ENCODE measurements around the gene SERGEF. TPM values are rescaled to one million over a fixed set of nuclear protein-coding genes. Genes with fewer than 3 reads are reported as not detected.

Gene SERGEF
- total and polyA plus RNA-seq, 2 of the 4 experiments (the other 2 are of a cell fraction) = 12.2 to 18.1 TPM

DNA sequence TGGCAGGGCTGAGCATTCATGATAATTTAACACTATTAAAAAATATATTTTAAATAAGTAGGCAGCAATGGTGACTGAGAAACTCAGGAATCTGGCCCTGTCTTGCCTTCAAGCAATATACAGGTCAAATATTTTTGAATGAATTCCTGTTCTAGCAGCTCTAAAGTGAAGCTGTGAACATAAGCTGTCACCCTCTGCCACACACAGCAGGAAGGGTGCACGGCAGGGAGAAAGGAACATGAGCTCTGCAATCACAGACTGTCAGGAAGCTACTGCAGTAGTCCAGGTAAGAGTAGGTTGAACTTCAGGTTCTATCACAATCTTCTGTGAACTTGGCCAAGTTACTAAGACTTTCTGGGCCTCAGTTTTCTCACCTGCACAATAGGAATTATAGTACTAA lies 114.8 kb downstream of the SERGEF start:
- no peaks in the 10 kb centered on the region for H3K9me3 ChIP-seq (ENCODE audit: control insufficient read depth, insufficient read depth, low read length)
- CTCF ChIA-PET = interaction anchor here (0.6 kb wide), 1 partner anchor 33 kb away, joined by 3 read pairs; no protein-coding TSS in a partner anchor
- H3K27ac ChIP-seq (ENCODE audit: insufficient read depth, low read length) = no peak overlapping the region

More for the DNA sequence above, 114.8 kb downstream of the SERGEF start:
- Histone ChIP-seq H3K9ac (ENCODE audit: low read depth, low read length) (no peak overlapping the region), H2BK20ac (ENCODE audit: low read depth, low read length) (no peak overlapping the region), H4K91ac (ENCODE audit: insufficient read depth, low read depth, low read length) (no peak overlapping the region), H3K9me1 (ENCODE audit: insufficient read depth, low read length) (no peaks in the 10 kb centered on the region; the same call in 1 of the 2 replicates), H4K20me1 (ENCODE audit: insufficient read depth, low read length) (no peaks in the 10 kb centered on the region), H3K36me3 (ENCODE audit: control insufficient read depth, insufficient read depth, low read length) (no peaks in the 10 kb centered on the region), H2BK15ac (ENCODE audit: low read depth, low read length) (no peak overlapping the region), H2BK120ac (ENCODE audit: low read depth, low read length) (no peak overlapping the region), H3K56ac (ENCODE audit: extremely low read depth, insufficient read depth, low read length) (no peak overlapping the region), H3K4me3 (ENCODE audit: insufficient read depth, low read depth, low read length) (no peak overlapping the region), H4K5ac (ENCODE audit: low read depth, low read length) (no peak overlapping the region), H2AK5ac (ENCODE audit: low read depth, low read length) (no peak overlapping the region), H3K23ac (ENCODE audit: low read depth, low read length) (no peak overlapping the region), H2AFZ (replicated peaks; ENCODE audit: low read length, poor library complexity) (no peak overlapping the region), H3K27me3 (ENCODE audit: control insufficient read depth, insufficient read depth, low read length) (no peaks in the 10 kb centered on the region), H2BK5ac (ENCODE audit: low read depth, low read length, poor library complexity, severe bottlenecking) (no peak overlapping the region), H3K4me1 (ENCODE audit: control insufficient read depth, insufficient read depth, low read length) (peaks cover 2% of the 10 kb centered on the region; the same call in 1 of the 2 replicates), H3K14ac (replicated peaks; ENCODE audit: low read depth, low read length) (no peak overlapping the region), H3K18ac (ENCODE audit: low read depth, low read length) (no peak overlapping the region), H3K79me1 (ENCODE audit: low read depth in 1 of 2, low read length in 2 of 2) (no peaks in the 10 kb centered on the region), H2AK9ac (replicated peaks; ENCODE audit: low read depth, low read length, poor library complexity) (no peak overlapping the region), H3K4ac (ENCODE audit: low read depth, low read length) (no peak overlapping the region), H3K4me2 (ENCODE audit: low read depth, low read length) (no peak overlapping the region), H4K8ac (ENCODE audit: low read depth in 2 of 2, low read length in 2 of 2) (no peak overlapping the region)
- TF ChIP-seq RFX5 (IDR thresholded peaks at IDR 0.05; ENCODE audit: low read depth, low read length) (no peak), CHD1 (IDR thresholded peaks at IDR 0.05; ENCODE audit: low read depth, low read length) (no peak)
- in situ Hi-C loops (cut with MboI; ENCODE audit: low sequenced_read_pairs) (no loop called here), intact Hi-C loops (cut with micrococcal nuclease) (no loop called here), dilution Hi-C loops (cut with HindIII; ENCODE audit: low sequenced_read_pairs, unreplicated experiment) (no loop called here)
- BruUV-seq (replicated peaks) = no TSS peak
- ATAC-seq (ENCODE audit: low read depth) = no peak
- DNase-seq = no peak
- POLR2A ChIA-PET (ENCODE audit: unreplicated experiment) = no interaction called here
- WGBS, 2 experiments (ENCODE audit: extremely low coverage in 2 of 2, insufficient read length in 1 of 2) = no CpG with 5 or more reads among the region's 1 CpG

All from IMR-90 (cell line).